Gastrocnemius medialis (tissue), 4 donors: Measurements from ENCODE around the gene SPTLC2.

ENCODE experiments used
- CTCF ChIP-seq, 5 experiments: fragments of 450-650 bp in 3 of 5; fragments of 200-600 bp in 2 of 5; sonication (generic) in 2 of 5; IDR thresholded peaks in 4 of 5; conservative IDR thresholded peaks in 1 of 5; 1 replicate in 4 of 5; 2 replicates in 1 of 5; pipeline ENCODE4 v1.5.1; 2016 to 2019; ENCODE audit warnings: antibody characterized with exemption in 5 of 5, mild to moderate bottlenecking in 3 of 5, moderate library complexity in 3 of 5
- POLR2A ChIP-seq, 2 donors: fragments of 450-650 bp; IDR thresholded peaks; one replicate each; pipeline ENCODE4 v1.6.1; 2017; ENCODE audit warnings: antibody characterized with exemption in 2 of 2, mild to moderate bottlenecking in 2 of 2, moderate library complexity in 2 of 2

- TF ChIP-seq CTCF (IDR thresholded peaks at IDR 0.05 in 4 of 5, conservative IDR thresholded peaks at IDR 0.05 in 1 of 5), result no peak
- TF ChIP-seq POLR2A (IDR thresholded peaks at IDR 0.05), result no peak
These were observed 108.7 kb downstream of the SPTLC2 start for GRCh38 chr14:77507762-77508161.
